GM12865 (cell line): ENCODE measurements around the gene RPAIN.

Experiments
- DNase-seq: peaks from one replicate; pipeline ENCODE4 v3.0.0; 2010; ENCODE audit warnings: low read depth
- H3K4me3 ChIP-seq: 2 replicates; pipeline ENCODE4 v1.5.1; 2011; ENCODE audit warnings: mild to moderate bottlenecking, low read depth, low read length, control low read depth
- TF ChIP-seq, protein P1 (sequence below): IDR thresholded peaks from 2 replicates; pipeline ENCODE4 v1.5.1; 2011; ENCODE audit warnings: low read length, control low read depth, low read depth, inconsistent platforms; ENCODE audit not compliant: insufficient read depth; ENCODE audit errors: missing control alignments

Gene RPAIN

DNA sequence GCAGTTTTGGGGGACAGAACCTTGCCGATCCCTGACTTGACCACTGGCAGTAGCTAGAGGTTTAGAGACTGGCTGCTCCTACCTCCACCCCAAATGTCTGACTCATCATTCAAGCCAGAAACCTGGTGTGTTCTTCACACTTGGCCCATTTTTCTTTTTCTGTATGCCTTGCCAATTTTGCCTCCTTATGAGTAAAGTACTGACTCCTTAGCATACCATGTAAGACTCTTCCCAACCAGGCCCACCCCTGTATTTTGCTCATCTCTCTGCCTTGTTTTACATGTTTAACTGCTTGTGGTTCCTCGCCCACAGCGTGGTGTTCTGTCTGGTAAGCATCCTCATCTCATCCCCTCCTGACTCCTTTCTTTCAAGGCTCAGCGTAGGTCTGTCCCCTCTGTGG, 38.4 kb upstream of the RPAIN start:
- TF ChIP-seq, protein P1, sequence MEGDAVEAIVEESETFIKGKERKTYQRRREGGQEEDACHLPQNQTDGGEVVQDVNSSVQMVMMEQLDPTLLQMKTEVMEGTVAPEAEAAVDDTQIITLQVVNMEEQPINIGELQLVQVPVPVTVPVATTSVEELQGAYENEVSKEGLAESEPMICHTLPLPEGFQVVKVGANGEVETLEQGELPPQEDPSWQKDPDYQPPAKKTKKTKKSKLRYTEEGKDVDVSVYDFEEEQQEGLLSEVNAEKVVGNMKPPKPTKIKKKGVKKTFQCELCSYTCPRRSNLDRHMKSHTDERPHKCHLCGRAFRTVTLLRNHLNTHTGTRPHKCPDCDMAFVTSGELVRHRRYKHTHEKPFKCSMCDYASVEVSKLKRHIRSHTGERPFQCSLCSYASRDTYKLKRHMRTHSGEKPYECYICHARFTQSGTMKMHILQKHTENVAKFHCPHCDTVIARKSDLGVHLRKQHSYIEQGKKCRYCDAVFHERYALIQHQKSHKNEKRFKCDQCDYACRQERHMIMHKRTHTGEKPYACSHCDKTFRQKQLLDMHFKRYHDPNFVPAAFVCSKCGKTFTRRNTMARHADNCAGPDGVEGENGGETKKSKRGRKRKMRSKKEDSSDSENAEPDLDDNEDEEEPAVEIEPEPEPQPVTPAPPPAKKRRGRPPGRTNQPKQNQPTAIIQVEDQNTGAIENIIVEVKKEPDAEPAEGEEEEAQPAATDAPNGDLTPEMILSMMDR = no peak
- no peak overlapping the region for H3K4me3 ChIP-seq
- DNase-seq = no peak

DNA sequence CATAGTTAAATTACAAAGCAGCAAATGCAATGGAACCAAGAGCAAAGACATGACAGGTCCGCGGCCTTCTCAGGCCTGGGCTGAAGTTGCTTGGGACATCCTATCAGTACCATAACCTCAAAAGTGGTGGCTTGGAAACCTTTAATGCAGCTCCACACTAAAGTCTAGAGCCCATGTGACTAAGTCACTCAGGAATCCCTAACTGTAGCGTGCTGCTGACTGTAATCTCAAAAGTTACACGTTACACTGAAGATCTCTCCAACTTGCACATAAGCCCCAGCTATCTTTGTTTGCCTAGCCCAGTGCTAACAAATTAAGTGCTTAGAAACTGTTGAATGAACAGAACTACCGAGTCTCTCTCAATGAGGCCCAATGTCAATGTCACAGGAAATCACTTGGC, 28.3 kb upstream of the RPAIN start:
- no peak for DNase-seq
- TF ChIP-seq, protein P1 = no peak
- no peak overlapping the region for H3K4me3 ChIP-seq

DNA sequence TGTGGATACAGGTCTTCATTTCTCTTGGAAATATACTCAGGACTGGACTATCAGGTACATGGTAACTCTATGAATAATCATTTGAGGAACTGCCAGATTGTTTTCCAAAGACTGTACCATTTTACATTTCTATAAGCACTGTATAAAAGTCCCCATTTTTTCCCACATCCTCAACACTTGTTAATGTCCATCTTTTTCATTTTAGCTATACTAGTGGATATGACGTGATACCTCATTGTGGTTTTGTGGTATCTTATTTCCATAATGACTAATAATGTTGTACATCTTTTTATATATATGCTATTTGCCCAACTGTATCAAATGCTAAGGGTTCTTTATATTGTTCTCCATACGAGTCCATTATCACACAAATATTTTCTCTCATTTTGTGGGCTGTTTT, 23.4 kb upstream of the RPAIN start:
- no peak overlapping the region for H3K4me3 ChIP-seq
- TF ChIP-seq, protein P1 = no peak
- DNase-seq = no peak

DNA sequence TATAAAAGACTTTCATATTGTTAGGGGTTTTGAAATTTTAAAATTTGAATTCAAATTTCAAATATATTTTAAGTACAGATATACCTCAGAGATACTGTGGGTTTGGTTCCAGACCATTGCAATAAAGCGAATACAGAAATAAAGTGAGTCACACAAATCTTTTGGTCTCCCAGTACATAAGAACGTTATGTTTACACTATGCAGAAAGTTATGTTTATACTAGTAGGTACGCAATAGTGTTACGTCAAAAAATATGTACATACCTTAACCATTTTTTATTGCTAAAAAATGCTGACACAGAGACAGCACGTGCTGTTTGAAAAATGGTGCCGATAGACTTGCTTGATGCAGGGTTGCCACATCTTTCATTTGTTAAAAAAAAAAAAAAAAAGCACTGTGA, 20.2 kb upstream of the RPAIN start:
- H3K4me3 ChIP-seq = no peak overlapping the region
- TF ChIP-seq, protein P1 = no peak
- no peak for DNase-seq

DNA sequence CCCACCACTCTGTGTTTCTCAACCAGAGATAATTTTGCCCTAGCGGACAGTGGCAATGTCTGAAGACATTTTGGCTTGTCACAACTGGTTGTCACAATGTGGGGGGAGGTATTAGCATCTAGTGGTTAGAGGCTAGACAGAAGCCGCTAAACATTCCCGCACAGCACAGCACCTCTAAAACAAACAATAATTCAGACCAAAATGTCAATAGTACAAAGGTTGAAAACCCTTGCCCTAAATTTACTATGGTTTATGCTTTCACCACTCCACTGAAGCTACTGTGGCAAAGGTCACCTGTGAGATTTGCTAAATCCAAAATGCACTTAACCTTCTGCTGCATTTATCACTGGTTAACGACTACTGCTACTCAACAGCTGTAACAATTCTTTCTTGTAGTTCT, 14.6 kb upstream of the RPAIN start:
- TF ChIP-seq, protein P1 = no peak
- H3K4me3 ChIP-seq = no peak overlapping the region
- no peak for DNase-seq

DNA sequence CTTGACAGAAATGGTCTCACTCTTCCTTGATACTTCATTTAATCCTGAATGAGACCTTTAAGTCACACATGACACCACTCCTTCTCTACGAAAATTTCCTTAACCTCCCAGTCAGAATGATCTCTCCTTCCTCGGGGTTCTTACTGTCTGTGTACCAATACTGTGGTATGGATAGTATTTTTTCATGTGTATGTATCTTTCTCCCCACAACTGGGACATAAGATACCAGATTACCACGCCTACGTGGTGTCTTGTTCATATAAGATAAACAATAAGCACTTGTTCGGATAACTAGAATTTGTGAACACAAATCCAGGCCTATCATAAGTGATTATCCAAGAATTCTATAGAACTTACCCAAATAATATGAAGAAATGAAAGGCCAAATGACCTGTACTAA, 11.8 kb upstream of the RPAIN start:
- DNase-seq = no peak
- H3K4me3 ChIP-seq = no peak overlapping the region
- TF ChIP-seq, protein P1 = no peak

DNA sequence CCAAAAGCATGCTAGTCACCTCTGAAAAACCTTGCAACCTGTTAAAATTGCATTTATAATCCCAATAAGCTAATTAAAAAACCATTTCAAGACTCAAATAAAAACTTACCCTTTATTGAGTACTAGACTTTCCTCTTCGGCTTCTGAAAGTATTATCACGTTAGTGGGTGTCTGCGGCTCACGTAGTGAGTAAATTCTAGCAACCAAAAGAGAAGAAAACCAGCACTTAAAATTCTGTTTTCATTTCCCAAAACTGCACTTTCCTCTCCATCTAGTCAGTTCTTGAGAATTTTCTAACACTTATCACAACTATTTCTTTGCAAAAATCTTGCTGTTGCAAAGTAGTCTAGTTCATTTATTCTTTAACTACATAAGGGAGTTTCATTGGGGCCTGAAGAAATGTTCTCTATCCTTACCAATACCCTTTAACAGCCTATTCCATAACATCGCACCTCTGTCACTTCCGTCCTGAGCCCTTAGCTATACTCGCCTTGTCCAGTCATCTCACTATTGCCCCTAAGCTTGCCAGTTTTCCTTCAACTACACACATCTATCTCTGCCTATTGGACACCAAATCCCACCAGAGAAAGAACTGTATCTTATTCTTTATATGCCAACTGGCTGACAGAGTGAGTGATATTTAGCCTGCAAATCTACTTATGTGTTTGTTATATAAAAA, 9.2 kb upstream of the RPAIN start:
- DNase-seq = no peak
- no peak overlapping the region for H3K4me3 ChIP-seq
- TF ChIP-seq, protein P1 = no peak
